Ovary (tissue), 3 donors: ENCODE measurements around the gene SMIM44.

ENCODE experiments used
- EP300 ChIP-seq: sonication (generic); formaldehyde crosslinking; IDR thresholded peaks from one replicate; pipeline ENCODE4 v1.6.1; 2017; ENCODE audit warnings: antibody characterized with exemption
- POLR2A ChIP-seq: fragments of 450-650 bp; IDR thresholded peaks from one replicate; pipeline ENCODE4 v1.6.1; 2017; ENCODE audit warnings: antibody characterized with exemption, mild to moderate bottlenecking, moderate library complexity
- TF ChIP-seq, protein P1 (sequence below), 3 donors: fragments of 450-650 bp in 2 of 3; fragments of 200-600 bp in 1 of 3; IDR thresholded peaks; one replicate each; pipeline versions ENCODE4 v1.5.1 to v1.8.0; 2016 to 2022; ENCODE audit warnings: antibody characterized with exemption in 3 of 3, mild to moderate bottlenecking in 1 of 3
- donor health status: DM: no; HTN: no; CAD: no.

DNA sequence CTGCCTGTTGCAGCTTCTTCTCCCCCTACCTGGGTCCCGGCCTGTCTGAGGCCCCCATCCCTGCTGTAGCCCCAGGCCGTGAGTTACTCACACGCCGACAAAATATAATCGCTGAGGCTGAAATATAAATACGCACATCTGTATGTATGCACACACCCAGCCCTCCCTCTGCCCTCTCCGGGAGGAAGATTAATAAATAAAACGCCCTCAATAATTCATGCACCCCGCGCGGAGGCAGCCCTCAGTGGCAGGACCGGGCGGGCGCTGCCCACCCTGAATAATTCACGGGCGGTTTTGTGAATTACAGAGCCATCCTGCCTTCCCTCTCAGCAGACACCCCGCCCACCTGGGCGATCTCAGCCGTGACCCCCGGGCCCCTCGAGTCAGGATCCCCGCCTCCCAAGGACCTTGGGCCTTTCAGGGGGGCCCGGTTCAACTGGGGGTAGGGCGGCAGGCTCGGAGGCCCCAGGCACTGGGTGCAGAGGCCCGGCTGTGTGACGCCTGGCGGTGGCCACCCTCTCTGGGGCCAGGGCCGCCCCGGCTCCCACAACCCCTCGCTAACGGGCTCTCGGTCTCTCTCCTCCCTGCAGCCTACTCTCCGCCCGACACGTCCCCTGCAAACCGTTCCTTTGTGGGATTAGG is 27.2 kb downstream of the SMIM44 start:
- TF ChIP-seq EP300 (no peak), POLR2A (no peak)
- TF ChIP-seq, protein P1, sequence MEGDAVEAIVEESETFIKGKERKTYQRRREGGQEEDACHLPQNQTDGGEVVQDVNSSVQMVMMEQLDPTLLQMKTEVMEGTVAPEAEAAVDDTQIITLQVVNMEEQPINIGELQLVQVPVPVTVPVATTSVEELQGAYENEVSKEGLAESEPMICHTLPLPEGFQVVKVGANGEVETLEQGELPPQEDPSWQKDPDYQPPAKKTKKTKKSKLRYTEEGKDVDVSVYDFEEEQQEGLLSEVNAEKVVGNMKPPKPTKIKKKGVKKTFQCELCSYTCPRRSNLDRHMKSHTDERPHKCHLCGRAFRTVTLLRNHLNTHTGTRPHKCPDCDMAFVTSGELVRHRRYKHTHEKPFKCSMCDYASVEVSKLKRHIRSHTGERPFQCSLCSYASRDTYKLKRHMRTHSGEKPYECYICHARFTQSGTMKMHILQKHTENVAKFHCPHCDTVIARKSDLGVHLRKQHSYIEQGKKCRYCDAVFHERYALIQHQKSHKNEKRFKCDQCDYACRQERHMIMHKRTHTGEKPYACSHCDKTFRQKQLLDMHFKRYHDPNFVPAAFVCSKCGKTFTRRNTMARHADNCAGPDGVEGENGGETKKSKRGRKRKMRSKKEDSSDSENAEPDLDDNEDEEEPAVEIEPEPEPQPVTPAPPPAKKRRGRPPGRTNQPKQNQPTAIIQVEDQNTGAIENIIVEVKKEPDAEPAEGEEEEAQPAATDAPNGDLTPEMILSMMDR (IDR thresholded peaks at IDR 0.05): no peak
